GM13977 (cell line): Measurements from ENCODE around the gene TACC3.

Experiments used
- DNase-seq: peaks from one replicate; pipeline ENCODE4 v3.0.0; 2012; ENCODE audit warnings: low spot score
- CTCF ChIP-seq: IDR thresholded peaks from 2 replicates; pipeline ENCODE4 v1.5.1; 2012; ENCODE audit warnings: mild to moderate bottlenecking, control low read depth; ENCODE audit not compliant: insufficient read depth; ENCODE audit errors: extremely low read depth, missing control alignments
- in situ Hi-C: fragments of 300-500 bp; cut with MboI; formaldehyde crosslinking; loops from one replicate; pipeline ENCODE4 v1.12.0; 2022; ENCODE audit warnings: low sequenced_read_pairs, low pct_unique_long_range_greater_than_20kb, mixed read lengths, inconsistent platforms; ENCODE audit not compliant: unreplicated experiment

The TACC3 gene

GRCh38 chr4:1784395-1784788, 63.1 kb downstream of the TACC3 start:
- TF ChIP-seq CTCF = no peak
- in situ Hi-C loops = no loop called here
- DNase-seq = no peak

GRCh38 chr4:1784789-1785591, 63.7 kb downstream of the TACC3 start:
- DNase-seq = no peak
- in situ Hi-C loops = no loop called here
- TF ChIP-seq CTCF = no peak

- no peak for TF ChIP-seq CTCF
- no peak for DNase-seq
- in situ Hi-C loops = no loop called here
Measured at GRCh38 chr4:1785592-1785991, 64.3 kb downstream of the TACC3 start.

GRCh38 chr4:1786544-1787362, 65.4 kb downstream of the TACC3 start:
- in situ Hi-C loops = no loop called here
- no peak for TF ChIP-seq CTCF
- no peak for DNase-seq

GRCh38 chr4:1787411-1788077, 66.2 kb downstream of the TACC3 start:
- TF ChIP-seq CTCF = no peak
- in situ Hi-C loops = no loop called here

GRCh38 chr4:1788254-1788973, 67.1 kb downstream of the TACC3 start:
- DNase-seq = no peak
- in situ Hi-C loops = no loop called here
- no peak for TF ChIP-seq CTCF

More at GRCh38 chr4:1787411-1788077, 66.2 kb downstream of the TACC3 start:
- DNase-seq = no peak
